K562 (cell line): ENCODE measurements around the gene CTDSP2.

ENCODE experiments used
- ZNF644 ChIP-seq: fragments of 200-800 bp; sonication (Bioruptor generic); IDR thresholded peaks from 2 replicates; pipeline ENCODE4 v1.6.1; 2016; ENCODE audit warnings: low read depth, missing genetic modification characterization, missing compliant biosample characterization
- TF ChIP-seq, protein P1 (sequence below): fragments of 250-450 bp; sonication (Bioruptor Pico); IDR thresholded peaks from 2 replicates; pipeline ENCODE4 v1.8.0; 2022; ENCODE audit warnings: moderate library complexity, mild to moderate bottlenecking, inconsistent platforms

DNA sequence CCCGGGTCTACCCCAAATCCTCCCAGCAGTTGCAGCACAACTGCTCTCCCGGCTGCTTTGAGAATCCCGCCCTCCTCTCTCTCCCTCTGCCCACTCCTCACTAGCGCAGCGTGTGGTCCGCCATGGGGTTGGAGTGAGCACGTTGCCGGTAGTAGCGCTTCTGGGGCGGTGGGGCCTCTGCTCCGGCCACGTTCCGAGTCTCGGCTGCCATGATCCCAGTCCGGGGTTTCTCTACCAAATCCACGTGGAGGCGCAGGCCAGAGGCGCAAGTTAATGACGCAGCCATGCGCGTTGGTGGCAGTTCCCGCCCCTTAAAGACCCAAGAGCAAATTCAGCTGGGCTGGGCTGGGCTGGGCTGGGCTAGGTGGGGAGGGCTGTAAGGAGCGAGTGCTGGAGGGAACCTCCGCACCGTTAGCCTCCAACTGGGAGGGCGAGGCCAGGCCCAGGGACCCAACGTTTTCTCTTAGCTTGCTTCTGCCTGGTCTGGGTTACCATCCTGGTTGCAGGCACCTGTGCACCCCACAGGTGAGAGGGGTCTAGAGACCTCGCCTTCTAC, 74.6 kb downstream of the CTDSP2 start, which contains the start of gene METTL1:
- TF ChIP-seq, protein P1, sequence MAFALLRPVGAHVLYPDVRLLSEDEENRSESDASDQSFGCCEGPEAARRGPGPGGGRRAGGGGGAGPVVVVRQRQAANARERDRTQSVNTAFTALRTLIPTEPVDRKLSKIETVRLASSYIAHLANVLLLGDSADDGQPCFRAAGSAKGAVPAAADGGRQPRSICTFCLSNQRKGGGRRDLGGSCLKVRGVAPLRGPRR, result no peak
- TF ChIP-seq ZNF644 (tag), result no peak
